Liver (tissue), 9 donors: ENCODE measurements around the gene INSYN1. TPM values are rescaled to one million over a fixed set of nuclear protein-coding genes. Genes with fewer than 3 reads are reported as not detected.

Source experiments
- DNase-seq: peaks from one replicate; pipeline ENCODE4 v3.0.0-alpha.2; 2017; ENCODE audit warnings: low spot score
- H3K27ac ChIP-seq, 2 donors: one replicate each; pipeline ENCODE4 v1.7.0; 2013; ENCODE audit warnings: inconsistent platforms in 2 of 2, low read length in 2 of 2, control low read depth in 1 of 2, low read depth in 1 of 2, mild to moderate bottlenecking in 1 of 2
- H3K27me3 ChIP-seq, 4 donors: one replicate each; pipeline versions ENCODE4 v1.6.1 to v1.7.0; 2013; ENCODE audit warnings: low read length in 3 of 4, inconsistent platforms in 1 of 4, mild to moderate bottlenecking in 1 of 4, moderate library complexity in 1 of 4; ENCODE audit not compliant: control insufficient read depth in 4 of 4, insufficient read depth in 4 of 4
- H3K36me3 ChIP-seq, 4 donors: one replicate each; pipeline versions ENCODE4 v1.6.1 to v1.7.0; 2013; ENCODE audit warnings: low read length in 3 of 4, mild to moderate bottlenecking in 3 of 4, low read depth in 1 of 4, moderate library complexity in 1 of 4; ENCODE audit not compliant: control insufficient read depth in 4 of 4, insufficient read depth in 3 of 4
- H3K4me1 ChIP-seq, 4 donors: one replicate each; pipeline versions ENCODE4 v1.6.1 to v1.7.0; 2013; ENCODE audit warnings: low read length in 3 of 4, mild to moderate bottlenecking in 3 of 4, moderate library complexity in 1 of 4; ENCODE audit not compliant: control insufficient read depth in 4 of 4, insufficient read depth in 4 of 4
- H3K4me3 ChIP-seq, 3 donors: one replicate each; pipeline versions ENCODE4 v1.6.1 to v1.7.0; 2013; ENCODE audit warnings: low read length in 3 of 3, control low read depth in 1 of 3, low read depth in 1 of 3, mild to moderate bottlenecking in 1 of 3
- H3K9ac ChIP-seq, 2 donors: one replicate each; pipeline ENCODE4 v1.7.0; 2013; ENCODE audit warnings: low read length in 2 of 2, mild to moderate bottlenecking in 2 of 2, moderate library complexity in 2 of 2, control low read depth in 1 of 2, low read depth in 1 of 2
- H3K9me3 ChIP-seq, 4 donors: one replicate each; pipeline versions ENCODE4 v1.6.1 to v1.7.0; 2013; ENCODE audit warnings: low read length in 3 of 4; ENCODE audit not compliant: control insufficient read depth in 4 of 4
- EGR1 ChIP-seq, 2 donors: IDR thresholded peaks; 2 replicates each; pipeline ENCODE4 v1.6.1; 2016 to 2018; ENCODE audit warnings: antibody characterized with exemption in 2 of 2, low read depth in 2 of 2
- FOXA1 ChIP-seq: IDR thresholded peaks from 2 replicates; pipeline ENCODE4 v1.6.1; 2016; ENCODE audit warnings: antibody characterized with exemption
- FOXA2 ChIP-seq: IDR thresholded peaks from 2 replicates; pipeline ENCODE4 v1.6.1; 2016; ENCODE audit warnings: antibody characterized with exemption
- HNF4G ChIP-seq: IDR thresholded peaks from 2 replicates; pipeline ENCODE4 v1.6.1; 2016; ENCODE audit warnings: antibody characterized with exemption
- RAD21 ChIP-seq, 2 donors: IDR thresholded peaks; 2 replicates each; pipeline ENCODE4 v1.6.1; 2016; ENCODE audit warnings: antibody characterized with exemption in 2 of 2, mild to moderate bottlenecking in 2 of 2
- RXRA ChIP-seq, 2 donors: IDR thresholded peaks; 2 replicates each; pipeline ENCODE4 v1.6.1; 2017 to 2018; ENCODE audit warnings: antibody characterized with exemption in 2 of 2, mild to moderate bottlenecking in 1 of 2
- SP1 ChIP-seq: IDR thresholded peaks from 2 replicates; pipeline ENCODE4 v1.6.1; 2018; ENCODE audit warnings: antibody characterized with exemption, mild to moderate bottlenecking
- YY1 ChIP-seq: IDR thresholded peaks from 2 replicates; pipeline ENCODE4 v1.6.1; 2016; ENCODE audit warnings: antibody characterized with exemption, mild to moderate bottlenecking
- WGBS: extraction: QIAGEN DNeasy Blood & Tissue Kit; methylation state at CpG from one replicate; pipeline ENCODE4 v1.1.7; 2013; 5-methylcytosine and 5-hydroxymethylcytosine counted together
- polyA plus RNA-seq, 2 donors: library from polyadenylated mRNA; stranded (reverse) in 1 of 2; unstranded in 1 of 2; fragments of 200-250 nt in 1 of 2; fragments of >200 nt in 1 of 2; fragmentation: Nextera tagmentation in 1 of 2; extraction: Ambion mirVana in 1 of 2; gene quantifications; one replicate each; pipeline versions ENCODE4 v1.2.1 to v1.2.3, GENCODE V29; 2013 to 2015
- total RNA-seq, 2 donors: library from RNA; depleted of rRNA; stranded (reverse); fragments of >200 nt; gene quantifications; one replicate each; pipeline ENCODE4 v1.2.3, GENCODE V29; 2014
- TF ChIP-seq, protein P1 (sequence below): IDR thresholded peaks from 2 replicates; pipeline ENCODE4 v1.6.1; 2016; ENCODE audit warnings: antibody characterized with exemption
- TF ChIP-seq, protein P2 (sequence below): IDR thresholded peaks from 2 replicates; pipeline ENCODE4 v1.6.1; 2016; ENCODE audit warnings: antibody characterized with exemption
- TF ChIP-seq, protein P3 (sequence below): IDR thresholded peaks from 2 replicates; pipeline ENCODE4 v1.6.1; 2016; ENCODE audit warnings: antibody characterized with exemption, mild to moderate bottlenecking
- TF ChIP-seq, protein P4 (sequence below): IDR thresholded peaks from 2 replicates; pipeline ENCODE4 v1.6.1; 2016; ENCODE audit warnings: antibody characterized with exemption
- donor health status: healthy.
- donor health status: healthy.
- donor health status: healthy.
- donor health status: healthy.
- donor health status: healthy.

The INSYN1 gene
- total and polyA plus RNA-seq, 4 donors, result 0.16 to 0.37 (median 0.25) TPM; not detected in 1

DNA sequence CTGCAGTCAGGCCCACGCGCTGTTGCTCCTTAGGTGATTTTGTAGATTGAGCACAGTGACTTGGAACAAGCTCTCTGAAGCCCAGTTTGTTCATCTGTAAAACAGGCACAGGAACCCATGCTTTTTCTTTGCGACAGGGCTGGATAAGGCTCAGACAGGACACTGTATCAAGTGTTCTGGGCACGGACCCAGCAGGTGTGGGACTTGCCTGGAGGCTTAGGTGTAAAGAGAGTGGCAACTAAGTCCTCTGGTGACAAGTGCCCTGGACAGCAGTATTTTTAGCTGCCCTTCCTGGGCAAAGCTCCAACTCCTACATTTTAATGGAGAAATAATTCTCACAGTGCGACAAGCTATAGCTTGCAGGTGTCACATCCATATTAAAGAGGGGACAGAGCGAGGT, 36.7 kb downstream of the INSYN1 start:
- WGBS, result 76% methylated on average over 6 of the region's 6 CpGs

DNA sequence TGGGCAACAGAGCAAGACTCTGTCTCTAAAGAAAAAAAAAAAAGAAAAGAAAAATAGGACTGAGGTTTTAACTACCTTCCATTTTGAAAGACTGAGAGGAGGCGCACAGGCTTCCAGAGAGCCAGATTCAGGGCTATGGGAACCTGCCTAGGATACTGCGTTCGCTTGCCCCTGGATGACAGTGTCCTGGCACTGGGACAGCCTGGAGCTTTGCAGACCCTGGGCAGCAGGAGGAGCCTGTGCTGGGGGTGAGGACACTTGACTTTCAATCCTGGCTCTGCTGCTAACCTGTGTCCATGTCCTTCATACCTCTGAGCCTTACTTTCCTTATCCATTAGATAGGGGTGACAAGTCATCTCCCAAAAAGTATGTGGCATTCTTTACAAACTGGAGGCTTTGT, 37.7 kb downstream of the INSYN1 start:
- no peak overlapping the region for H3K9ac ChIP-seq
- 87% methylated on average over 3 of the region's 3 CpGs for WGBS
- no peak overlapping the region for H3K27ac ChIP-seq
- DNase-seq, result no peak
- peaks cover 0 to 30% (median 10%) of the 10 kb centered on the region in 4 donors for H3K36me3 ChIP-seq
- H3K27me3 ChIP-seq, result no peaks in the 10 kb centered on the region
- no peak overlapping the region for H3K4me3 ChIP-seq
- H3K9me3 ChIP-seq, result no peaks in the 10 kb centered on the region
- no peaks in the 10 kb centered on the region for H3K4me1 ChIP-seq
- TF ChIP-seq FOXA2 (no peak), EGR1 (IDR thresholded peaks at IDR 0.05; ENCODE audit: low read depth in 2 of 2) (no peak), RAD21 (IDR thresholded peaks at IDR 0.05) (no peak)
- TF ChIP-seq, protein P1, sequence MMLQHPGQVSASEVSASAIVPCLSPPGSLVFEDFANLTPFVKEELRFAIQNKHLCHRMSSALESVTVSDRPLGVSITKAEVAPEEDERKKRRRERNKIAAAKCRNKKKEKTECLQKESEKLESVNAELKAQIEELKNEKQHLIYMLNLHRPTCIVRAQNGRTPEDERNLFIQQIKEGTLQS, result no peak

More for the DNA sequence above, 36.7 kb downstream of the INSYN1 start:
- TF ChIP-seq, protein P2, sequence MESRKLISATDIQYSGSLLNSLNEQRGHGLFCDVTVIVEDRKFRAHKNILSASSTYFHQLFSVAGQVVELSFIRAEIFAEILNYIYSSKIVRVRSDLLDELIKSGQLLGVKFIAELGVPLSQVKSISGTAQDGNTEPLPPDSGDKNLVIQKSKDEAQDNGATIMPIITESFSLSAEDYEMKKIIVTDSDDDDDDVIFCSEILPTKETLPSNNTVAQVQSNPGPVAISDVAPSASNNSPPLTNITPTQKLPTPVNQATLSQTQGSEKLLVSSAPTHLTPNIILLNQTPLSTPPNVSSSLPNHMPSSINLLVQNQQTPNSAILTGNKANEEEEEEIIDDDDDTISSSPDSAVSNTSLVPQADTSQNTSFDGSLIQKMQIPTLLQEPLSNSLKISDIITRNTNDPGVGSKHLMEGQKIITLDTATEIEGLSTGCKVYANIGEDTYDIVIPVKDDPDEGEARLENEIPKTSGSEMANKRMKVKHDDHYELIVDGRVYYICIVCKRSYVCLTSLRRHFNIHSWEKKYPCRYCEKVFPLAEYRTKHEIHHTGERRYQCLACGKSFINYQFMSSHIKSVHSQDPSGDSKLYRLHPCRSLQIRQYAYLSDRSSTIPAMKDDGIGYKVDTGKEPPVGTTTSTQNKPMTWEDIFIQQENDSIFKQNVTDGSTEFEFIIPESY, result no peak
- TF ChIP-seq, protein P3, sequence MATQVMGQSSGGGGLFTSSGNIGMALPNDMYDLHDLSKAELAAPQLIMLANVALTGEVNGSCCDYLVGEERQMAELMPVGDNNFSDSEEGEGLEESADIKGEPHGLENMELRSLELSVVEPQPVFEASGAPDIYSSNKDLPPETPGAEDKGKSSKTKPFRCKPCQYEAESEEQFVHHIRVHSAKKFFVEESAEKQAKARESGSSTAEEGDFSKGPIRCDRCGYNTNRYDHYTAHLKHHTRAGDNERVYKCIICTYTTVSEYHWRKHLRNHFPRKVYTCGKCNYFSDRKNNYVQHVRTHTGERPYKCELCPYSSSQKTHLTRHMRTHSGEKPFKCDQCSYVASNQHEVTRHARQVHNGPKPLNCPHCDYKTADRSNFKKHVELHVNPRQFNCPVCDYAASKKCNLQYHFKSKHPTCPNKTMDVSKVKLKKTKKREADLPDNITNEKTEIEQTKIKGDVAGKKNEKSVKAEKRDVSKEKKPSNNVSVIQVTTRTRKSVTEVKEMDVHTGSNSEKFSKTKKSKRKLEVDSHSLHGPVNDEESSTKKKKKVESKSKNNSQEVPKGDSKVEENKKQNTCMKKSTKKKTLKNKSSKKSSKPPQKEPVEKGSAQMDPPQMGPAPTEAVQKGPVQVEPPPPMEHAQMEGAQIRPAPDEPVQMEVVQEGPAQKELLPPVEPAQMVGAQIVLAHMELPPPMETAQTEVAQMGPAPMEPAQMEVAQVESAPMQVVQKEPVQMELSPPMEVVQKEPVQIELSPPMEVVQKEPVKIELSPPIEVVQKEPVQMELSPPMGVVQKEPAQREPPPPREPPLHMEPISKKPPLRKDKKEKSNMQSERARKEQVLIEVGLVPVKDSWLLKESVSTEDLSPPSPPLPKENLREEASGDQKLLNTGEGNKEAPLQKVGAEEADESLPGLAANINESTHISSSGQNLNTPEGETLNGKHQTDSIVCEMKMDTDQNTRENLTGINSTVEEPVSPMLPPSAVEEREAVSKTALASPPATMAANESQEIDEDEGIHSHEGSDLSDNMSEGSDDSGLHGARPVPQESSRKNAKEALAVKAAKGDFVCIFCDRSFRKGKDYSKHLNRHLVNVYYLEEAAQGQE, result no peak
- TF ChIP-seq FOXA1 (no peak), RXRA (IDR thresholded peaks at IDR 0.05) (no peak), HNF4G (no peak), EGR1 (IDR thresholded peaks at IDR 0.05; ENCODE audit: low read depth in 2 of 2) (no peak), SP1 (no peak), YY1 (no peak)
- TF ChIP-seq, protein P4, sequence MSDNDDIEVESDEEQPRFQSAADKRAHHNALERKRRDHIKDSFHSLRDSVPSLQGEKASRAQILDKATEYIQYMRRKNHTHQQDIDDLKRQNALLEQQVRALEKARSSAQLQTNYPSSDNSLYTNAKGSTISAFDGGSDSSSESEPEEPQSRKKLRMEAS, result no peak
- TF ChIP-seq, protein P1, result no peak
- Histone ChIP-seq H3K27me3 (no peaks in the 10 kb centered on the region), H3K36me3 (peaks cover 0 to 20% (median 3%) of the 10 kb centered on the region in 4 donors), H3K9ac (no peak overlapping the region), H3K27ac (no peak overlapping the region), H3K9me3 (no peaks in the 10 kb centered on the region), H3K4me3 (no peak overlapping the region), H3K4me1 (no peaks in the 10 kb centered on the region)
- no peak for DNase-seq
